Endothelial cell of umbilical vein (primary cell): Measurements from ENCODE around the gene ZNRF3. TPM values are rescaled to one million over a fixed set of nuclear protein-coding genes. Genes with fewer than 3 reads are reported as not detected.

Experiments used
- BruUV-seq: library from RNA; stranded (reverse); fragments of 400-500 nt; replicated peaks from 2 replicates; lab custom pipeline; 2021; lab: Mats Ljungman, UMichigan
- CTCF ChIA-PET: fragments of 300-600, 350-600 bp; sonication (Branson Sonifier 250); formaldehyde crosslinking; loops from one replicate; lab custom pipeline; 2021; ENCODE audit warnings: antibody characterized with exemption, inconsistent platforms; lab: Charles Lee
- POLR2A ChIA-PET: fragments of 300-600, 350-600 bp; sonication (Branson Sonifier 250); formaldehyde crosslinking; loops from one replicate; lab custom pipeline; 2021; ENCODE audit warnings: antibody characterized with exemption, inconsistent platforms; lab: Charles Lee
- DNase-seq: peaks from one replicate; pipeline ENCODE4 v3.0.0-alpha.2; 2011; ENCODE audit warnings: low read depth, low spot score
- FAIRE-seq: peaks from 2 replicates; lab custom pipeline; 2011; peaks lifted over from hg19 to GRCh38; lab: Jason Lieb, UNC
- H2AFZ ChIP-seq: 2 replicates; pipeline ENCODE4 v1.6.0; 2012; ENCODE audit warnings: low read depth, low read length, control low read depth, inconsistent platforms
- H3K27ac ChIP-seq: 2 replicates; pipeline ENCODE4 v1.5.1; 2011; ENCODE audit warnings: low read depth, mild to moderate bottlenecking, control low read depth, low read length, moderate library complexity; ENCODE audit not compliant: insufficient read depth
- H3K27me3 ChIP-seq, 2 experiments: 2 replicates each; pipeline versions ENCODE4 v1.6.0 to v1.6.1; 2011; ENCODE audit warnings: low read length in 2 of 2, mixed read lengths in 1 of 2; ENCODE audit not compliant: control insufficient read depth in 2 of 2, insufficient read depth in 2 of 2
- H3K36me3 ChIP-seq, 2 experiments: 2 replicates in 1 of 2; 3 replicates in 1 of 2; pipeline ENCODE4 v1.5.1; 2011; ENCODE audit warnings: low read length in 2 of 2, mild to moderate bottlenecking in 1 of 2, moderate library complexity in 1 of 2; ENCODE audit not compliant: control insufficient read depth in 2 of 2, insufficient read depth in 2 of 2; ENCODE audit errors: extremely low read depth in 1 of 2
- H3K4me1 ChIP-seq: 3 replicates; pipeline ENCODE4 v1.5.1; 2011; ENCODE audit warnings: mild to moderate bottlenecking, low read length; ENCODE audit not compliant: control insufficient read depth, insufficient read depth; ENCODE audit errors: extremely low read depth
- H3K4me2 ChIP-seq: 2 replicates; pipeline ENCODE4 v1.6.1; 2011; ENCODE audit warnings: low read length, control low read depth, mixed read lengths; ENCODE audit not compliant: insufficient read depth
- H3K4me3 ChIP-seq, 3 experiments: fragments of 200-600 bp in 1 of 3; sonication (generic), shearing (Covaris generic) in 1 of 3; replicated peaks in 1 of 3; 2 replicates each; pipeline ENCODE4 v1.5.1; 2011 to 2016; ENCODE audit warnings: control low read depth in 3 of 3, low read length in 3 of 3, mild to moderate bottlenecking in 2 of 3, inconsistent platforms in 1 of 3, low read depth in 1 of 3, moderate library complexity in 1 of 3; ENCODE audit not compliant: insufficient read depth in 1 of 3
- H3K79me2 ChIP-seq: 2 replicates; pipeline ENCODE4 v1.6.0; 2012; ENCODE audit warnings: low read length, inconsistent platforms; ENCODE audit not compliant: control insufficient read depth, insufficient read depth
- H3K9ac ChIP-seq: replicated peaks from 2 replicates; pipeline ENCODE3; 2011; ENCODE audit warnings: low read length, control low read depth; ENCODE audit not compliant: insufficient read depth; ENCODE audit errors: extremely low read depth
- H3K9me1 ChIP-seq: replicated peaks from 3 replicates; pipeline ENCODE4 v1.6.0; 2011; ENCODE audit warnings: mild to moderate bottlenecking, low read length; ENCODE audit not compliant: control insufficient read depth, insufficient read depth; ENCODE audit errors: extremely low read depth
- H3K9me3 ChIP-seq: replicated peaks from 2 replicates; pipeline ENCODE4 v1.5.1; 2012; ENCODE audit warnings: low read length, inconsistent platforms; ENCODE audit not compliant: control insufficient read depth, insufficient read depth
- H4K20me1 ChIP-seq: replicated peaks from 2 replicates; pipeline ENCODE3; 2011; ENCODE audit warnings: mild to moderate bottlenecking, low read length; ENCODE audit not compliant: control insufficient read depth, insufficient read depth; ENCODE audit errors: extremely low read depth
- CTCF ChIP-seq, 2 donors: IDR thresholded peaks; 1 replicate in 1 of 2; 2 replicates in 1 of 2; pipeline ENCODE4 v1.5.1; 2011; ENCODE audit warnings: low read length in 2 of 2, mild to moderate bottlenecking in 2 of 2, moderate library complexity in 2 of 2, control low read depth in 1 of 2, inconsistent platforms in 1 of 2, low read depth in 1 of 2; ENCODE audit not compliant: insufficient read depth in 1 of 2; ENCODE audit errors: extremely low read depth in 1 of 2
- EZH2 ChIP-seq: IDR thresholded peaks from 2 replicates; pipeline ENCODE4 v1.6.1; 2012; ENCODE audit warnings: borderline replicate concordance, low read depth, mild to moderate bottlenecking, moderate library complexity, low read length, inconsistent platforms; ENCODE audit not compliant: severe bottlenecking
- FOS ChIP-seq: IDR thresholded peaks from 2 replicates; pipeline ENCODE4 v1.6.1; 2011; ENCODE audit warnings: mild to moderate bottlenecking, low read length, moderate library complexity, borderline replicate concordance; ENCODE audit not compliant: insufficient read depth
- GATA2 ChIP-seq: IDR thresholded peaks from 2 replicates; pipeline ENCODE4 v1.7.0; 2011; ENCODE audit warnings: low read depth, mild to moderate bottlenecking, moderate library complexity, mixed read lengths, low read length; ENCODE audit not compliant: insufficient read length, insufficient read depth
- JUN ChIP-seq: IDR thresholded peaks from 2 replicates; pipeline ENCODE4 v1.6.1; 2011; ENCODE audit warnings: borderline replicate concordance, low read depth; ENCODE audit not compliant: insufficient read length, insufficient read depth
- MAX ChIP-seq: IDR thresholded peaks from 2 replicates; pipeline ENCODE4 v1.6.1; 2011; ENCODE audit not compliant: insufficient read depth, insufficient read length
- MYC ChIP-seq: IDR thresholded peaks from one replicate; pipeline ENCODE4 v1.6.1; 2011; ENCODE audit warnings: mild to moderate bottlenecking, low read depth, low read length
- POLR2A ChIP-seq: IDR thresholded peaks from 2 replicates; pipeline ENCODE4 v1.6.1; 2012; ENCODE audit warnings: low read depth, mild to moderate bottlenecking, control low read depth, low read length
- POLR2AphosphoS5 ChIP-seq: IDR thresholded peaks from 2 replicates; pipeline ENCODE4 v1.6.1; 2012; ENCODE audit warnings: low read depth, mild to moderate bottlenecking, control low read depth, low read length, moderate library complexity; ENCODE audit not compliant: insufficient read depth
- dilution Hi-C: fragments of 300-500 bp; cut with MboI; formaldehyde crosslinking; loops from one replicate; pipeline ENCODE4 v1.15.0; 2019; ENCODE audit warnings: low sequenced_read_pairs; ENCODE audit not compliant: extremely low pct_ligation_motif_present
- intact Hi-C: fragments of 100-400 bp; cut with micrococcal nuclease; formaldehyde crosslinking; loops from one replicate; pipeline ENCODE4 v1.10.0; 2022
- polyA plus RNA-seq, 4 experiments: library from polyadenylated mRNA; depleted of rRNA in 3 of 4; stranded (reverse) in 3 of 4; unstranded in 1 of 4; fragments of >200 nt; gene quantifications; 2 replicates each; pipeline versions ENCODE4 v1.2.1 to v1.2.3, GENCODE V29; 2011 to 2012; ENCODE audit warnings: missing spikeins in 1 of 4
- total RNA-seq: library from RNA; stranded (reverse); gene quantifications from 2 replicates; pipeline ENCODE4 v1.2.3, GENCODE V29; 2021

ZNRF3 gene
- total and polyA plus RNA-seq, 2 donors (not counting 3 experiments of a cell fraction or from before 2014, with no cell fraction given), result 2.7 to 5.2 TPM

- no peaks in the 10 kb centered on the region for H3K4me1 ChIP-seq
- no peak for TF ChIP-seq FOS
- no peak for TF ChIP-seq POLR2AphosphoS5
- no peak for TF ChIP-seq EZH2
- TF ChIP-seq JUN, result no peak
- no peaks in the 10 kb centered on the region for H4K20me1 ChIP-seq
- H2AFZ ChIP-seq, result no peak overlapping the region
- FAIRE-seq (no peak), DNase-seq (no peak)
- H3K9me1 ChIP-seq, result no peaks in the 10 kb centered on the region
- POLR2A ChIA-PET, result no interaction called here
- no peak overlapping the region for H3K9ac ChIP-seq
- BruUV-seq, result no TSS peak
- no peak overlapping the region for H3K27ac ChIP-seq
- CTCF ChIA-PET, result no interaction called here
- dilution Hi-C loops, result loop anchor here (25.0 kb wide), 1 partner anchor 97 kb away; no protein-coding TSS in a partner anchor
- H3K27me3 ChIP-seq, result no peaks in the 10 kb centered on the region
- no peak overlapping the region for H3K4me3 ChIP-seq
- no peak overlapping the region for H3K4me2 ChIP-seq
- H3K9me3 ChIP-seq, result no peaks in the 10 kb centered on the region
- H3K36me3 ChIP-seq, result no peaks in the 10 kb centered on the region
- intact Hi-C loops, result no loop called here
- no peaks in the 10 kb centered on the region for H3K79me2 ChIP-seq
These were observed 125.8 kb downstream of the ZNRF3 start for GRCh38 chr22:29009148-29009547.

- Histone ChIP-seq H3K4me2 (no peak overlapping the region), H4K20me1 (no peaks in the 10 kb centered on the region), H3K27me3 (no peaks in the 10 kb centered on the region), H3K36me3 (no peaks in the 10 kb centered on the region), H3K4me3 (no peak overlapping the region), H3K9me1 (no peaks in the 10 kb centered on the region), H3K9me3 (no peaks in the 10 kb centered on the region), H2AFZ (no peak overlapping the region), H3K79me2 (no peaks in the 10 kb centered on the region), H3K27ac (no peak overlapping the region), H3K9ac (no peak overlapping the region), H3K4me1 (no peaks in the 10 kb centered on the region)
- FAIRE-seq (no peak), DNase-seq (peak; percentile 48)
- no peak for TF ChIP-seq JUN
- no peak for TF ChIP-seq POLR2AphosphoS5
- TF ChIP-seq FOS, result no peak
- TF ChIP-seq GATA2, result no peak
- no peak for TF ChIP-seq EZH2
- TF ChIP-seq MYC, result no peak
- TF ChIP-seq CTCF (IDR thresholded peaks at IDR 0.05; ENCODE audit: extremely low read depth in 1 of 2, insufficient read depth in 1 of 2, low read depth in 1 of 2, low read length in 2 of 2), result no peak
- TF ChIP-seq POLR2A, result no peak
- TF ChIP-seq MAX, result no peak
- dilution Hi-C loops, result loop anchor here (25.0 kb wide), 1 partner anchor 99 kb away; no protein-coding TSS in a partner anchor
- POLR2A ChIA-PET, result no interaction called here
- CTCF ChIA-PET, result no interaction called here
- intact Hi-C loops, result no loop called here
- BruUV-seq, result no TSS peak
These were observed 128.1 kb downstream of the ZNRF3 start for GRCh38 chr22:29011240-29012100.
